Activated CD8-positive, alpha-beta memory T cell treated with anti-CD3 and anti-CD28 coated beads, Interleukin-2, amount 50 U/mL, for 4 hours (primary cell): Measurements from ENCODE around the gene NDRG2.
"Not testable (repeated sequence)": the region's sequence is repeated elsewhere in the genome, so short reads cannot be mapped to it uniquely, and the experiment has no call there.

Experiments
- DNase-seq: peaks from one replicate; pipeline ENCODE4 v3.0.0-alpha.2; 2020

The NDRG2 gene

DNA sequence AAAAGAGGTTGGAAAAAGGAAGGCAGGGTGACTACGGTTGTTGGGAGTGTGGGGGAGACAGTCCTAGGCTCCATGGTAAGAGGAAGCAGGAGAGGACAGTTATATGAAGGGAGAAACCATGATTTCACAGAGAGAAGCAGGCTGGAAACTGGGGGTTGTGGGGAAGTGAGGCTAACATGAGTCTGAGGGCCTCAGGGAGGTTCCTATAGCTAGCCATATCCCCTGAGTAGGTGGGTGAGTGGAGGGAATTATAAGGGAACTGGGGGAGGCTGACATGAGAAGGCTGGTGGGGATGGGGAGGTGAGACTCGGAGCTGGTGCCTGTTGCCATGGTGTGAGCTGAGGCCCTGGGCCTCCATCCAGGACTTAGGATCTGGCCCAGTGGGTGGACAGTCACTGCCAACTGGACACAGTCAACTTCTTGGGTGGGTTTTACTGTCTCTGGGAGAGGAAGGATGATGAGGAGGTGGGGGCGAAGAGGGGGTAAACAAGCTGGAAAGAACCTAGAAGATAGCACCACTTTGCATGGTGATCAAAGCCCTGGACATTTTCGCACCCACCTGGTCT lies 8.4 kb upstream of the NDRG2 start:
- DNase-seq = no peak

DNA sequence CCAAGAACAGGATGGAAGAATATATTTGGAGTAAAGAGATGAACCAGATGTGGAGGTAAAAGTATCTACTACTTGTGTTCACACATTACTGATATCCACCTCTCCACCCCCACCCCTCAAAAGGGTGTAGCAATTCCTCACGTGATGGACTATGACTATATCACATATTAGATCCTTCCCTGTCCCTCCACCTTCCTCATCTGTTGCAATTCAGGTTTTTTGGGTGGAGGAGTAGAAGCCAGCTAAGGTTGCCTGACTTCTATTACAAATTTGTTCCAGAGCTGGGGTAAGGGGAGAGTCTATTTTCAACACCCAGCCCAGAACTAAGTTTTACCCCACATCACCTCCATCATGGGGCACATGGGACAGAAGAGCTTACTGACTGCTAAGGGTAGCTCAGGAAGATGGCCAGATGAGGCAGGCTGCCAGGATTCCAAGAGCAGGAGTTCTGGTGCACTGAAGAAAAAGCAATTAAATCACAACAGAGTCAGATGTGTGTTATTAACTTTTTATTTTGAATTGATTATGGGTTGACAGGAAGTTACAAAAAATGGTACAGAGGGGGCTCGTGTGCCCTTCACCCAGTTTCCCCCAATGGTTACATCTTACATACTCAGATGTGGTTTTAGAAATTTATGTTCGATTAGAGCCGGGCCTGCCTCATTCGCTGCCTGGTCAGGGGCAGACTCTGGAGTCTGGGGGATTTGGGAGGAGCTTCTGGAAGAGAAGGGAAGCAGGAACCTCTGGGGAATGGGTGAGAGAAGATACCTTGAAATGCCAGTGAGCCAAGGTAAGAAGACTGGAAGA lies 7.7 kb upstream of the NDRG2 start:
- DNase-seq = no peak

DNA sequence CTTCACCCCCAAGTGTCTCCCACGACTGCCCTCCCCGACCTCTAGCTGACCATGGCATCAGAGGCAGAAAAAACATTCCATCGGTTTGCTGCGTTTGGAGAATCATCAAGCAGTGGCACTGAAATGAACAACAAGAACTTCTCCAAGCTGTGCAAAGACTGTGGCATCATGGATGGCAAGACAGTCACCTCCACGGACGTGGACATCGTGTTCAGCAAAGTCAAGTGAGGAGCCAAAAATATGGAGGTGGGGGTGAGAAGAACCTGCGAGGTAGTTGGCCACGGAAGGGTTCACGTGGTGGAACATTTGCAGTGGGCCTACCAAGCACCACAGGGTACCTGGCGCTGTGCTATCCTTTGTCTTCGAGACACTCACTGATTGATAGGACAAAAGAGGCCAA lies 5.7 kb upstream of the NDRG2 start:
- DNase-seq = no peak

DNA sequence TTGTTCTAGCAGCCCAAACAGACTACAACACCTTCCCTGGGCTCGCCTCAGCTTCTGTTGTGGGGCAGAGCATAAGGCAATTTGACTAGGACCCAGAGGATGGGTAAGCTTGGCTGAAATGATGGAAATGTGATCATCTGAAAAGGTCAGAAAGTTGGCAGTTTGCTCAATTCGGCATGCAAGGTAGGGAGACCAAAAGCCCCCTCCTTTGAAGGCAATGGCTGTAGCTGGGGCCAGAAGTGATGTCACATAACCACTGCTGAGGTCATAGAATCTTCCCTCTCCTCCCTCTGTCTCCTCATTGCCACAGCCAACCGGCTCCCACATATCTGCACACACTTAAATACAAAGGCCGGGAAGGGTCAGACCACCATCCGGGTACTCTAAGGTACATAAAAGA lies 5.1 kb upstream of the NDRG2 start, which contains the start of gene TPPP2:
Gene TPPP2, plus strand, starts transcription at position 301 of the 400 bp plus-strand sequence. CDS start 365 bp downstream, outside the sequence.
- no peak for DNase-seq

DNA sequence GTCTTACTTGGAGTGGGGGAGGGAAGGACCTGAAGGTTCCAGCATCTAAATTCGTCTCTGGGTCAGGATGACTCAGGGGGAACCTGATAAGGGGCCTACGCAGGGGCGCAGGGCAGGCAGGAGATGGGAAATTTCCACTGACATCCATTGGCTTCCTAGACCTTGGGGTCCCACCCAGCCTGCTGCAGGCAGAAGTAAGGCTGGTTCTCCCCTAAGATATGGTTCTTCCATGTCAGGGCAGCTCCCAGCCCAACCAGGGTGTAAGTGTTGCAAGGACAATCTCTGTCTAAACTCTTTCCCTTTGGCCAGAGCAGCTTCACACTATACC lies 2.1 kb upstream of the NDRG2 start:
- no peak for DNase-seq

DNA sequence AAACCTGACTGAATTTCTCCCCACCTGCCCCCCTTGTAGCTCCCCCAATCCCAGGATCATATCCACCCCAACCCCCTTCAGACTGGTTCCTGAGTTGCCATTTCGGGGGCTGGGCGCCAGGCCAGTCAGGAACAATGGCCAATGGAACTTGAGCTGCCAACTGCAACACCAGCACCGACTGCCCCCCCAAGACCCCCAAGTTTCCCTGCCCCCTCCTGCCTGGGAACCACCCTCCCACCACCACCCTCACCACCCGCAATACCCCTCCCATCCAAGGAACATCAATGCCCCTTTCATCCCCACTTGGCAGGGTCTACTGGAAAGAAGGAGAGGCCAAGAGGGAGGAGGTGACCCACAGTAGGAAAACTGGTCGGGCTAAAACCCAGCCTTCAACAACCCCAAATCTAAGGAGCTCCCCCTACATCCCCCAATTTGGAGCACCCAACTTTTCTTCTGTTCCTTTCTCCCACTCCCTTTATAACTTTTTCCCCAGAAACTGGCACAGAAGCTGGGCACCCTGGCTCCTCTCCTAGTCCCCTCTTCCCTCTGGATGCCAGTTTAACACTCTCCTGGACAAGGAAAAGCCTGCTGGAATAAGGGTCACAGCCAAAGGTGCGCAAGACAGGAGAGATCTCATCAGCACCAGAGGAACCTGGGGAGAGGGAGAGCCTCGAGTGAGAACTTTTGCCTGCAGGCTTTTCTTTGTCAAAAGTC lies 1.6 kb upstream of the NDRG2 start:
- DNase-seq = no peak

DNA sequence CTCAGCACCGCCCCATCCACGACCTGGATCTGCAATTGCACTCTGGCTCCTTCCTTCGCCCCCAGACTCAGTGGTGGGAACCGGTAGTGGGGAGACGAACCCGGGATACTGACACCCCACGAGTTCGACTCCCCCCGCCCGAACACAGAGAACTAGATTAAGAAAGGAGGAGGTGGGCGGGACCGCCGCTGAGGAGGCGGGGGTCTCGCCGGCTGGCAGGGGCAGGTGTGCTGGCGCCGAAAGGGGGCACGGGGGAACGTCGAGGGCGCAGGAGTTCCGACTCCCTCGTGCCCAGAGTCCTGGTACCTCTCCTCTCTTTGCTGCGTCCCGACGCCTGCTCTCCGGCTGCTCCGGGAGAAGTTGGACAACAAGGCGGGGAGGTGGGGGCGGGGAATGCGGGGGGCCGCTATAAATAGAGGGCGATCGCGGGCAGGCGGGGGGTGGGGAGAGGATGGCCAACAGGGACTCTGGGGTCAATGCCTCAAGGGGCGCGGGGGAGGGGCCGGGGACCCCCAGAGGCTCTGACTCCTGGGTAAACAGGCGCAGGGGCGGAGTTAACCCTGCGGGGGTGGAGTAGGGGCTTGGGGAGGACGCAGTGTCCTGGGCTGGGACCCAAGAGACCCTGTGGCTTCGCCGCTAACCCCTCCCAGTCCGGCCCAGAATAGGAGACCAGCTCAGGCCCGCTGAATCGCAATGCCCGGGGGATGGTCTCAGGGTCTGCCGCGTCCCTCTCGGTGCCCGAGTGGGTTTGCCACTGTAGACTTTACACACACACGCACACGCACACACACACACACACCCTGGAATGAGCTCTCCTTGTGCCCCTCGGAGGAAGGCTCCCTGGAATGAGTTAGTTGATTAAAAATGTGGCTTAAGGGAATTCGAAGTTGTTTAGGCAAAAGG lies 761 bp upstream of the NDRG2 start:
- DNase-seq = peak; percentile 19

DNA sequence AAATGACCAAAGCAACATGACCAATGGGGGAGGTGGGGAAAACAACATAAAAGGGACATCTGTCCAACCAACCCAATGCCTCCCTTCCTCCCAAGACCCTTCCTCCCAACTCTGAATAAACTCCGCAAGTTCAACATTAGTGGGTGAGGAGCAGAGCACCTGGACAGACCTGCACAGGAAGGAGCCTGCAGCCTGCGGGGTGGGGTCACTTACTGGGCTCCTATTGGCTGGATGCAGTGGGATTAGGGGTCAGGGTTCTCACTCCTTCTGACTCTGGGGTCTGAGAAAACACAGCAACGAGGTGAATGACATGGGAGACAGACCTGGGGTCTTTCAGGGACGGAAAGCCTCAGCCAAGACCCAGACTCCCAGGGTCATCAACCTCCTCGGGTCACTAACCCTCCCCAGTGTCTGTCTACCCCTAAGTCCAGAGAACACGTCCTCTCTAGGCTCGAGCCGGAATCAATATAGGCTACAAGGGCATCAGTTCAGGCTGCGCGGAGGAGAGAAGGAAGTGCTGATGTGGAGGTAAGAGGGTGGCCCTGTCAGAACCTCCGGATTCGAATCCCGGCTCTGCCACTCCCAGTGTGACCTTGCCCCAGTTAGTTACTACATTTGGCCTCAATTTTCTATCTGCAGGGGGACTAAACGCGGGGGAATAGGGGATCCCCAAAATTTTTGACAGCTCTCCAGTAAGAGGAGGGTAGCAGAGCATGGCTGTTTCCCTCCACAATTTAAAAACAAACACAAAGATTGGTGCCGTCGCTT lies 860 bp downstream of the NDRG2 start:
- DNase-seq = peak; percentile 20

DNA sequence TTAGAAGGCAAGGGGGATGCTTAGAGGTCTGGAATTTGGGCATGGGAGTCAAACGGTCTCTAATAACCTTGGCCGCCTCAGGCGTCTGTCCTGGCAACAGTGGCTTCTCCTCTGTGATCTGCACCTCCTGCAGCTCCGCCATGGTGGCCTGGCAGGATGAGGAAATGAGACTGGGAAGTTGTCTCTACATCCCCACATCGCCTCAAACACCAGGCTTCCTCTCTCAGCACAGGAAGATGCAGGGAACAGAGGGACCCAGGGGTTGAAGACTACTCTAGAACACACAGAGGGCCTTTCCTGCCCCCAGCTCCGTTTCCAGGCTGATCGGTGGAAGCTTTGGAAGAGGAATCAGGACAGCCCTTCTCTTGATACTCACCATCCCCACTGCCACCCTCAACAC lies 1.7 kb downstream of the NDRG2 start:
- no peak for DNase-seq

DNA sequence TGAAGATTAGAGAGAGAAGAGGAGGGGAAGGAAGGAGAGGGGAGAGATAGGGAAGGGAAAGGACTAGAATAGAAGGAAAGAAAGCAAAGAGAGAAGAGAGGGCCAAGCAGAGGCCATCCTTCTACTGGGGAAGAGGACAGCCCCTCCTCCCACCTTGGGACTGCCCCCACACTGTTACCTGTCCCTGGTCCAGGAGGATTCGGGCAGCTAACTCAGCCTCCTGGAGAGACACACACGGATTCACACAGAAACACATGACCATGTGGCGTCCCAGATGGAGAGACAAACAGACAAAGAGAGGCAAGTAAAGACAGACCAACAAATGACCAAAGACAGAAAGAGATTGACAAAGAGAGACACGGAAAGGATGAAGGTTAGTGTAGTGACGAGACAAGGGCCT lies 2.2 kb downstream of the NDRG2 start:
- no peak for DNase-seq

DNA sequence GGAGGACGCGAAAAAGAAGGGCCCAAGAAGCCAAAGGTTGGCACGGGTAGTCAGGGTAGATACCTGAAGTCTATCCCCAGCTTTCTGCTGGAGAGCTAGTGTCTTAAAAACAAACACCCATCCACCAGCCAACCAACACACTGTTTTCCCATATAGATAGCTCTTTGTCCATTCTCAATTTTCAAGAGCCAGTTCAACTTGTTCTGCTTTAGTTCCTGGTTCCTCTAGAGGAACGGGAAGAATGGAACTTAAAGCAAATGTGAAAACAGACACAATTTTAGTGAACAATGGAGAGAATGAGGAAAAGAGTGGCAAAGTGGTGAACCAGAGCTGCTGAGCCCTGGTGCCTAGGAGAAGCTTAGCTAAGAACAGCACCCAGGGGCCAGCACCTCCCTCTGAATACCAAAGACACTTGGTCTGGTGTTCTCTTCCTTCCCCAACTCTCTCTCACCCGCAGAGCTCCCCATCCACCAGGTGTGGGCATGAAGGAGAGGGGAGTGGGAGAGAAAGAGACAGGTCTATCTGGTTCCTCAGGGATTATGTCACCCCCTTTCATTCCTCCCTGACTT lies 3.8 kb downstream of the NDRG2 start:
- DNase-seq = no peak

DNA sequence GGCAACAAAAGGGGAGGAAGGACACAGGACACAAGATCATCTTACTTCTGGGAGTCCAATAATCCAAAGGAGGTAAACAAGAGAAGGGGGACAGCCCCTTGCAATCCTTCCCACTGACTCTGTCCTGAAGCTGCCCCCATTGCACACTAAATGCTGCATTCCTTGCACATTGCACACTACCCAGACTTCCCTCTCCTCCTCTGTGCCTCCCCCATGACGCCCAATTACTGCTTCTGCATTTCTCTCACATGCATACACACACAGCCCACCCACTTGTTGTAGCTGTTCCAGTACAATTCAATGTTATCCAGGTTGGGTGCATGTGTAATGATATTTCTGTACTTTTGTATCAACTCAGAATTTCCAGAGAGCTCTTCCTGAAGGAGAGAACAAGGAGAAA lies 5.5 kb downstream of the NDRG2 start:
- no peak for DNase-seq

DNA sequence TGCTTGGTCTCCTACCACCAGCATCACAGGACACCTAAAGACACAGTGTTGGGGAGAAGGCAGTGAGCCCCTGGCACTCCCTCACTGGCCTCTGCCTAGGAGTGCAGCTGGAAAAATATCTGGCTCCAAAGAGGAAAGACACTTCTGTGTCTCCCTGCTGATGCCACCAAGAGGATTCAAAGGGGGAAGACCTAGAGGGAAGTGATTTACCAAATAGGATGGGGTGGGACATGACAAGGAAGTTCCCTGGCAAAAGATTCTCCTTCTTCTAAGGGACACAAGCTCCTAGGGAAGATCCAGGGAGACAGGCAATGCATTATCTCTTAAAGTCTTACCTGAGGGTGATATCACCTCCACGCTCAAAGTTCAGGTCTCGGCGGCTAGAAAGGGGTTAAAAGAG lies 6.1 kb downstream of the NDRG2 start:
- no peak for DNase-seq

DNA sequence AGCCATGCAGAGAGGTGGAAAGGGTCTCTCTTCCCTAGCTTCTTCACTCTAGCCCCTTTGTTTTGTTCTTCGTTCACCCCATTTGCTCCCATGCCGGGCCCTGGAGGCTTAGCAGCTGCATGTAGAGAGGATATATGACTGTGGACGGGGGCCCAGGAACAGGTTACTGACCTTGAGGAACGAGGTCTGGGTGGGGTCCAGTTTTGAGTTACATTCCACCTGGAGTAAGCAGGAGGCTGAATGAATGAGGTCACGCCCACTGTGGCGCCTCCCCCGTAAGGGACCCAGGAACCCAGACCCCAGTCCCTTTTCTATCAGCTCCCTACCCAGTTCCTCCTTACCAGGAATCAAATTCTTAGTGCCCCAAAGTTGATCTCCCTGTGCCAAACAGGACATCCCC lies 6.6 kb downstream of the NDRG2 start:
- no peak for DNase-seq

DNA sequence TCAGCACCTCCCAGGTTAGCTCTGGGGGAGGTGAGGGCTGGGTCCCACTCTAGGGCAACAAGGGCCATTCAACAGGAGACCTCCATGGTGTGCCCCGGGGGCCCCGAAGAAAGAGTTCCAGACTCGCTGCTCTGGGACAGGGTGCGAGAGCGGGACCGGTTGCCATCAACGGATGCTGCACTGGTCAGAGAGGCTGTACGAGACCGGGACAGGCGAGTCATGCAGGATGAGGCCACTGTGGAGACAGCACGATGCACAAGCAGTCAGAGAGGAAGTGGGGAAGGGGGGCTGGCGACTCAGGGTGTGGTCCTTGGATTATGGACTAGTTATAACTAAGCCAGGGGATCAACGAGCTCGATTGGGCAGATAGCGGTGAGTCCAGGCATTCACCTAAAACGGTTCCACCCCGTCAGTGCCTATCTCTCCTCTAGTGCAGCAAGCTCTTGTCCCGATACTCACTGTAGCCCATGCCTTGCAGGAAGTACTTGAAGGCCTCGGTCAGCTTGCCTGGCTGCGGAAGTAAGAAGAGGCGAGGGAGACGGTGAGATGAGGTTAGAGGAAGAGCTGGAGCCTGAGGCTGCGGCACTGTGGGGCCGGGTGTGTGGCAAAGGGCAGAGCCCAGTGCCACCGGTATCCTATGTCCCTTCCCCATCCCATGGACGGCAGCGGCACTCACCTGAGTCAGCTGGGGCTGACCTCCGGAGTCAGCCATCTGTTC lies 7.2 kb downstream of the NDRG2 start:
- DNase-seq = no peak

DNA sequence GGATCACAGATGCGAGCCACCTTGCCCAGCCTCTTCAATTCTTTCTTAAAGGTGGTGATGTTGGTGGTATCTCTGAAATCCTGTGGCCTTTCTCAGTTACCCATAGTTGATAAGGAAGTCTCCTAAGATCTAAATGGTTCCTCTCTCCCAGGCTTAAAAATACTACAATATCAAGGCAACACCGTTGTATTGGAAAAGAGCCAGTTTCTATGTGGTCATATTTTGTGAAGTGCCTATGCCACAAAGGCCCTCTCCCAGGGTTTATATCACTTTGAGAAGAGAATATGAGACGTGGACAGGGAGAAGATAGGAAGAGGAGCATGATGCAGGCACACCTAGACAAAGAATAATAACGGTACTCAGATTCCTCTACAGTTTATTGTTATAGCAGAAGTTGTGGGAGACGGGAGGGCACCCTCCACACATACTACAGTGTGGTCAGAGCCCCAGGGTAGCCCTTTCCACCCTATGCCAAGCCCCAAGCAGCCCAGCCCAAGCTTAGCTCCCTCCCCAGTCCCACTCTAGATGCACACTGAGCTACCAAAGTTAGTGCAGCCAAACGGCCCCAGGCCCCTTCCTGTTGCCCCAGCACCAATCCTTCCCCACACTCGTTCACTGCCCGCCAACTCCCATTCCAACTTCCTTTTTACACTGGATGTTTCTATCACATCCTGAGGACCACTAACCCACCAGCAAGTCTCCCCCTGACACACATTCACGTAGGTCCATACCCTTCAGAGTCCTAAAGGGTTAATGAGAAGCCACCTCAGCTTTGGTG lies 8.3 kb downstream of the NDRG2 start:
- no peak for DNase-seq

DNA sequence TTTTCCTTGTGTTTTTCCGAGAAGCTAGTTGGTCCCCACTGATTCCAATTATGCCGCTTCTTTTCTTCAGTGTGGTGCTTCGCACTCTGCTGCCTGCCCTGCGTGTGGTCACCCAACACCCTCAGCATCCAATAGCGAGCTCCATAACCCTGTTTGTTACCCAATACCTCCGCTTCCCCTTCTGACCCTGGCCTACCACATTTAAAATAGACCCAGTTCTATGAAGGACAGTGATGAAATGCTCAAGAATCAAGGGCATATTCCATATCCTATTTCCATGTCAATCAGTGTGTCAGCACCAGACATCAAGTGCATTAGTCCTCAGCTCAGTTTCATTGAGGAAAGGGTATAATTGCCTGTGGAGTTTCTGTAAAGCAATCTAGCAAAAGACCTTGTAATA lies 9.5 kb downstream of the NDRG2 start:
- DNase-seq = no peak

DNA sequence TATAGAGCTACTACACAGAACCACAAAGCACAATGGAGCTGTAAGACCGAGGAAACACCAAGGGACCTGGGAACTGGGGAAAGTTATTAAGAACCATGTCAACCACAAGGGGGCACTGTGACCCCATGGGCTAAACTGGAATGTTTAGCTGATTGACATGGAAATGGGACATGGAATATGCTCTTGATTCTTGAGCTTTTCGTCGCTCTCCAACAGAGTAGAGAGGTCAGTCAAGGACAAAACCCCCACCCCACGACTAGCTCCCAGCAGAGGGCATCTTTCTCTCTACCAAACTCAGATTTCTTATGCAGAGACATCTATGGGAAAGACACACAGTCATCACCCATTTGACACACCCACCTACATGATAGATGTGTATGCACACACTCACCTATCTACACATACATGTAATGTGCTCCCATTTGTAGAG lies 10.1 kb downstream of the NDRG2 start:
- DNase-seq = peak; percentile 82

DNA sequence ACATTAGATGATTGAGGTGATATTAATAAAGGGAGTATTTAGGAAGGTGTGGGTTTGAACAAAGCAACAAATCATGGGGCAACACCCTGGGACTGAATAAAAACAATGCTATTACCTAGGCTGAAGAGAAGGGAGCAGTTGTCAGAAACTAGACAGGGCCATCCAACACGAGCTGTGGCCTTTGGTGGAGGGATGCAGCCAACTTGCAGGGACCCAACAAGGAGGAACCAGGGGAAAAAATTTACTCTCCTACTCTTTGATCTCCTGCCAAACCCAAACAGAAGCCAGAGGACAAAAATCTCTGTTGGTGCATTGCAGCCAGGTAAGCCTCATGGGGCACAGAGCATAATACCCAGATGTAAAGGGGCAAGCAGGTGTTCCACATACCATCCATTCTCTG lies 13.7 kb downstream of the NDRG2 start:
- no peak for DNase-seq

DNA sequence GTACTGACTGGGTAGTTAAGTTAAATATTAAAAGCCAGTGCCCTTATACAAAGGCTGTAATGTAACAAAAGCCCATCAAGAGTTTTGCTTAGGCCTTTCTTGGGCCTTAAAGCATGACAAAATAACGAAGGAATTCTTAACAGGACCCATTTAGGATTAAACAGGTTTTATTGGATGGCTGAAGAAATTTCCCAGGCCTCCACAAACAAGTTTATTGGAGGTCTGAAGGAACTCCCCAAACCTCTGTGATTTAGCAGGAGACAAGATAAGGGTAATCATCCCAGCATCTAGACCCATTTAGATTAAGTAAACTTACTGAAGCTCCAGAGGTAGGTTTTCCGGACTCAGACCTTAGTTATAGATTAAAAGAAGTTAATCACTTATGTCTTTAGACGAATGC lies 15.1 kb downstream of the NDRG2 start:
- DNase-seq = not testable (repeated sequence)
